ENCODE data around the gene SDC4.

DNA sequence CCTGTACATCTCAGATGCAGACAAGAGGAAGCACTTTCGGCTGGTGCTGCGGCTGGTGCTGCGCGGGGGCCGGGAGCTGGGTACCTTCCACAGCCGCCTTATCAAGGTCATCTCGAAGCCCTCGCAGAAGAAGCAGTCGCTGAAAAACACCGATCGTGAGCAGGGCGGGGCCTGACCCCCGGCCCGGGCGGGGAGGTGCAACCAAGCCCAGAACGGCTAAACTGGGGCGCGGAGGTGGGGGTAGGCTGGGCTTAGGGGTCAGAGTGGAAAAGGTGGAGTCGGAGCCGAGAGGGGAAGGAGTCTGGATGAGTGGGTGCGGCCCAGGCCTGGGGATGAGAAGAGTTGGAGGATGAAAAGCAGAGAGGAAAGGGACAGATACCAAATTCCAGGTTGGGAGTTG lies 36.0 kb downstream of the SDC4 start:
- TF ChIP-seq, protein P1, sequence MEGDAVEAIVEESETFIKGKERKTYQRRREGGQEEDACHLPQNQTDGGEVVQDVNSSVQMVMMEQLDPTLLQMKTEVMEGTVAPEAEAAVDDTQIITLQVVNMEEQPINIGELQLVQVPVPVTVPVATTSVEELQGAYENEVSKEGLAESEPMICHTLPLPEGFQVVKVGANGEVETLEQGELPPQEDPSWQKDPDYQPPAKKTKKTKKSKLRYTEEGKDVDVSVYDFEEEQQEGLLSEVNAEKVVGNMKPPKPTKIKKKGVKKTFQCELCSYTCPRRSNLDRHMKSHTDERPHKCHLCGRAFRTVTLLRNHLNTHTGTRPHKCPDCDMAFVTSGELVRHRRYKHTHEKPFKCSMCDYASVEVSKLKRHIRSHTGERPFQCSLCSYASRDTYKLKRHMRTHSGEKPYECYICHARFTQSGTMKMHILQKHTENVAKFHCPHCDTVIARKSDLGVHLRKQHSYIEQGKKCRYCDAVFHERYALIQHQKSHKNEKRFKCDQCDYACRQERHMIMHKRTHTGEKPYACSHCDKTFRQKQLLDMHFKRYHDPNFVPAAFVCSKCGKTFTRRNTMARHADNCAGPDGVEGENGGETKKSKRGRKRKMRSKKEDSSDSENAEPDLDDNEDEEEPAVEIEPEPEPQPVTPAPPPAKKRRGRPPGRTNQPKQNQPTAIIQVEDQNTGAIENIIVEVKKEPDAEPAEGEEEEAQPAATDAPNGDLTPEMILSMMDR (IDR thresholded peaks at IDR 0.05; ENCODE audit: low read depth, low read length), result no peak
- no peak for TF ChIP-seq POLR2A (IDR thresholded peaks at IDR 0.05; ENCODE audit: extremely low read depth, insufficient read length)
- TF ChIP-seq, protein P2, sequence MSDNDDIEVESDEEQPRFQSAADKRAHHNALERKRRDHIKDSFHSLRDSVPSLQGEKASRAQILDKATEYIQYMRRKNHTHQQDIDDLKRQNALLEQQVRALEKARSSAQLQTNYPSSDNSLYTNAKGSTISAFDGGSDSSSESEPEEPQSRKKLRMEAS (IDR thresholded peaks at IDR 0.05; ENCODE audit: low read depth, low read length), result no peak
- no peak for TF ChIP-seq MYC (IDR thresholded peaks at IDR 0.05; ENCODE audit: low read depth, low read length)
